GM19238 (cell line): ENCODE results near the gene GGACT.
"Not testable (repeated sequence)": the region's sequence is repeated elsewhere in the genome, so short reads cannot be mapped to it uniquely, and the experiment has no call there.

Experiments
- DNase-seq: peaks from one replicate; pipeline ENCODE4 v3.0.0; 2011; ENCODE audit warnings: low spot score; ENCODE audit not compliant: insufficient read length

Gene GGACT

DNA sequence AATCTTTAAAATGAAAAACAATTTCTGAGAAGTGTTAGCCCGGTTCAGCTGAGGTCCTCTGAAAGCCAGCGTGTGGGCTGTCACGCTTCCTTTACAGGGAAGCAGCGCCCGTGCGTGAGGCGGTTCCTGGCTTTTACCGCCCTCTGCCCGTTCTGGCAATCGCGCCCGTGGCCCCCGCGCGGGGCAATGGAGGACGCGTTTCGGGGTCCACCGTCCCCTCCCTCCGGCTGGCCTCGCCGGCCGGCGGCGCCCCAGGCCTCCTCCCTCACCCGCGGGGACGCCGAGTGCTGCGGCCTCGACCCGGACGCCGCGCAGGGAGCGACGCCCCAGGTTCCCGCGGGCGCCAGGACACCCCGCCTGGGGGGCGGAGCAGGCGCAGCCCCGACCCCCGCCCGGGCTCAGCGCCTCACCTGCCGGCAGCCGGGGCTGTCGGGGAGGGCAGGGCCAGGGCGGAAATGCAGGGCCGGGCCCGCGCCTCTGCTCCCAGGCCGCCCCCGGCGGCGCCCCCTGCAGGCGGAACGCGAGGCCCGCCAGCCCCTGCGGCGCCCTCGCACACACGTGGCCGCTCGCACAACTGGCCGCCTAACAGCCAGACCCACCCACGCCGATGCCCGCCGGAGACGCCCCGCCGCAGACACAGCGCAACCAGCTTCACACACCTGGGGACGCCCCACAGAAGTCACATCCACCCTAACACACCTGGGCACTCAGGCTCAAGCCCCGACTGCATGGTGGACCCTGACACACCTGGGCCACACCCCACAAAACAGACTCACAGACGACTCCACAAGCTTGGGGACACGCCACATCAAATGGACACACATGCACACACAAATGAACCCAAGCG is at the start of gene GGACT:
TSS of gene GGACT (minus strand) at position 459 of the 847 bp plus-strand sequence. CDS start 56,198 bp downstream, outside the sequence.
- peak; percentile 86 for DNase-seq

DNA sequence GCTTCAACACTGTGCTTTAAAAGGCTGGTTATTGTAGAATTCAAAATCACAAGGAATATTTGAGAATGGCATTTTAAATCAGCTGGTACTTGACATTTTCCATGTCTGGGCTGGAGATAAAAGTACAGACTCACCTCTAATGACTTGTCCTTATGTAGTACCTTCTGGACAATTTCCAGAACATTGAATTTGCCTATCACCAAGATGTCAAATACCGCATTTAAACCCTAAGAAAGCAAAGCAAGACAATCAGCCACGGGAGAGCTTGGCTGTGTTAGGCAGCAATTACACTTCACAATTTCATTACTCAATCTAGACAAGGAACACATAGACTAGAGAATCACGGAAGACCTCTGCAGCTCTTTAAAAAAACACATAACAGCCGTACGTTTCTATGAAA is 49.2 kb upstream of the GGACT start:
- DNase-seq, result no peak

GRCh38 chr13:100637380-100637779 is 48.8 kb upstream of the GGACT start:
- no peak for DNase-seq

- DNase-seq, result no peak
Observed at GRCh38 chr13:100636441-100636840, 47.9 kb upstream of the GGACT start.

- DNase-seq, result no peak
Observed at GRCh38 chr13:100636004-100636403, 47.4 kb upstream of the GGACT start.

DNA sequence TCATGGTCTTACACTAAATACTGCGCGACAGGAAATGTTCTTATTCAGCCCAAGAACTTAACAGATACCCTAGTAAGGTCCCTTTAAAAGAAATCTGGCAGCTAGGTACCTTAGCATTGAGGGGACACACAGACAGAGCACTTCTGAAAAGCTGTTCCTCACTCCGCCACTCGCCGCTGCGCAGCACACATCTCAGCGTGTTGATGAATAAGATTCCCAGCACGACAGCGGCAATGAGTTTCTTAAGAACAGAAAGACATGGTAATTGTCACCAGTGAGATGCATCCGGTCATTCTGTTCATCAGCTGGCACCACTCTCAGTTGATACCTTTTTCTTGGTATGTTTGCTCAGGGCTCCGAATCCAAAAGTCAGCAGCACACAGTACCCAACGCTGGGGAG is 46.1 kb upstream of the GGACT start:
- DNase-seq, result no peak

DNA sequence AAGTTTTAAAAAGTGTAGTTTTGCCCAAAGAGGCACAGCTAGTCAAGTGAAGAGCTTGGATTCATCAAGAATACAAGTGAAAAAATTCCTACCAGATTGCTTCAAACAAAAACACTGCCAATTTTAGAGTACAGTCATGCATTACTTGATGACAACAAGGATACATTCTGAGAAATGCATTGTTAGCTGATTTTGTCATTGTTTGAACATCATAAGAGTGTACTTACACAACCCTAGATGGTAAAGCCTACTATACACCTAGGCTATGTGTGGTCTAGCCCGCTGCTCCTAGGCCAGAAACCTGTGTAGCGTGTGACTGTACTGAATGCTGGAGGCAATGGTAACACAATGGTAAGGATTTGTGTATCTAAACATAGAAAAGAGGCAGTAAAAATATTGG is 44.9 kb upstream of the GGACT start:
- no peak for DNase-seq

DNA sequence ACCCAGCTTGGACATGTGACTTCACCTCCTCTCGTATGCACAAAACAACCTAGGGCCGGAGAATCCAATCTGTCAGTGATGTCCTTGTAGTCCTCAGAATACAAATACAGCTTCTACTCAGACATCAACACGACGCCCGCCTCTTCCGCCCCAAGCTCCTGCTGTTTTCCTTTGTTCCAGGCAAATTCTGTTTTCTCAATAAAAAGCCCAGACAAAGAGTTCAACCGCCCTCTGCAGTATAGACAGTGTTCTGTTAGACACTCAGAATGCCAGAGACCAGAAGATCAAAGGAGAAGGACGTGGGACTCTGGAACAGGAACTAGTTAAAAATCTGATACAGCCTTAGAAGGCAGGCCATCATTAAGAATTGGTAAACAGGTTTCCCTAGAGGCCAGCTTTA is 42.0 kb upstream of the GGACT start:
- no peak for DNase-seq

DNA sequence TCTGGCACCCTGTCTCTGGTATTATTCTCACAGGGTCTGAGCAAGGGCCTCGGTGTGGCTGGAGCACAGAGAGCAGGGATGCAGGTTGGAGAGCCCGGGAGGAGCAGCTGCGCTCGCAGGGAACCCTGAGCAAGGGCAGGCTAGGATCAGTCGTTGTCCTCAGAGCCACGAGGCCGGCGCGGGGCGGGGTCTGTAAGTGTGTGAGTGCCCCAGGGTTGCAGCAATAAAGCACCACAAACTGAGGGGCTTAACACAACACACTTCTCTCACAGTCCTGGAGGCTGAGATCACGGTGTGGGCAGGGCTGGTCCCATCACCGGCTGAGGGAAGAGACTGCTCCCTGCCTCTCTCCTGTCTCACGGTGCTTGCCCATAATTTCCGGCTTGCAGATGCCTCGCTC is 38.5 kb upstream of the GGACT start:
- no peak for DNase-seq

GRCh38 chr13:100625447-100625846 is 36.9 kb upstream of the GGACT start:
- DNase-seq, result no peak

- no peak for DNase-seq
Observed at GRCh38 chr13:100620792-100621191, 32.2 kb upstream of the GGACT start.

- DNase-seq, result no peak
Observed at GRCh38 chr13:100619940-100620339, 31.4 kb upstream of the GGACT start.

DNA sequence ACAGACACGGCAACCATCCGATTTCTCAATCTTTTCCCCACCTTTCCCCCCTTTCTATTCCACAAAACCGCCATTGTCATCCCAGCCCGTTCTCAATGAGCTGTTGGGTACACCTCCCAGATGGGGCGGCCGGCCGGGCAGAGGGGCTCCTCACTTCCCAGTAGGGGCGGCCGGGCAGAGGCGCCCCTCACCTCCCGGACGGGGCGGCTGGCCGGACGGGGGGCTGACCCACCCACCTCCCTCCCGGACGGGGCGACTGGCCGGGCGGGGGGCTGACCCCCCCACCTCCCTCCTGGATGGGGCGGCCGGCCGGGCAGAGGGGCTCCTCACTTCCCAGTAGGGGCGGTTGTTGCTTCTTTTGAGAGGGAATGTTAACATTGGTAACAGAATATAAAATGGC is 30.3 kb upstream of the GGACT start:
- not testable (repeated sequence) for DNase-seq

- no peak for DNase-seq
Observed at GRCh38 chr13:100613031-100613430, 24.4 kb upstream of the GGACT start.

DNA sequence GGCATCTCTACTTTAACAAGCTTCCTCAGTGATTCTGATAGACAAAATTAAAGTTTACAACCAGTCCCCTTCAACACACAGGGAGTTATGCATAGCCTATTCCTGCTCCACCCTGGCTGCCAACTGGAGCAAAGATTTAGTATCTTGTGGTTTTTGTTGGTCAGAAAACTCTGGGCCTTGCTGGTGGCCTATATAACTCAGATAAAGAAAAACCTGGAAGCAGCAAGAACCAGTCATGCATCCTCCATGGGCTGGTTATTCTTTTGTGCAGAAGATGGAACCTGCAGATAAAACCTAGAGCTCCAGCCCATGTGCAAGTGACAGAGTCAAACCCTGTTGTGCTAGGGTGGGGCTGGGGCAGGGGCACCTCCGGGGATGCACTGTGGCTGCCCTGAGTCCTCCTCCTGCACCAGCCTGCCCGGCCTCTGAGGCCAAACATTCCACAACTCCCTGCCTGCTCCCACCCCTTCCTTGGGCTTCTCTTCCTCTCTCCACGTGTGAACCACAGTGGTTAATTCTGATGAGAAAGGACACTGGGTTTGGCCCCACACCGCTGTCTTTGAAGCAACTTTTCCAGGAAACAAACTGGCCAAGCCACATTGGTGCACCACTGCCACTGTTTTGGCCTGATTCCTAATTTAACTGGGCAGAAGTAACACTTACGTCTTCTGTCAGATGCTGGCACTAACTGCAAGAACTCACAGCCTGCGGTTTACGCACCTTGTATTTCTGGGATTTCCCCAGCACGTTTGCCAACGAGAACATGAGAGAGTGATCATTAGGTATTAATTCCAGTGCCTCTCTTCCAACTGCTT is 23.3 kb upstream of the GGACT start:
- DNase-seq, result no peak

DNA sequence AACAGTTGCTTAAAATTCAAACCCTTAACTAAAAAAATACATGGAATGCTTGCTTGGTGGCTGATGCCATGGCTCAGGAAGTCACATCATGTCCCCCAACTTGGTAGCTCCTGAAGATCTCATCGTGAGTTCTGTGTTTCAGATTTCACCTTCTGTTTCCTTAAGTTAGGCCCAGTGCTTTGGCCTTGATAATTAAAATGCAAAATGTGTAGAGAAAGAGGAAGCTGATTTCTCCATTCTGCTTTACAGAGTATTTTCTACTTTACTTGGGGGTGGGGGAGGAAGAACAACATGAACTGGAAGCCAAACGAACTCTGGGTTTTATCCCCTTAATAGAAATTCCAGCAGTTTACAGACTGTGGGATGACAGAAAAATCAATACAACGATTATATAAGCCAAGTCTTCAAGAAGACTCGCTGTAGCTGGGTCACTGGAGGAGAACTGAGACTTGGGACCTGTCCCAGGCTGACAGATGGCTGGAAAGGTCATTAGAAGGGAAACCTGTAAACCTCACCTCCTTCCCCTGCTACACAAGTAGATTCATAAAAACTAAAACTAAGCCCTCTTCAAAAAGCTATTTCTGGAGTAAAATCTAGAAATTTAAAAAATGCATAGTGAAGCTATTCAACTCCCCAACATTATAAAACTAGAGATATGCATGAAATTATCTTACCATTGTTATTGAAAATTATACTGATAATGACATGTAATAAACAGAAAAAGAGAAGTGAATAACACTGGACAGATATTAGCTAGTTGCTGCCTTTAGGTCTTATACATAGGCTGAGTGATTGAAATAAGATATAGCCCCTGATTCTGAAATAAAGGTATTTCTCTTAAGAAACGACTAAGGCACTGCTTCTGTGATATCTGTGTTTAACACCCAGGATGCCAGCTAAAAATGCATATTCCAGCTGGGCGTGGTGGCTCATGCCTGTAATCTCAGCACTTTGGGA is 22.1 kb upstream of the GGACT start:
- no peak for DNase-seq

- peak; percentile 45 for DNase-seq
Observed at GRCh38 chr13:100608906-100609305, 20.3 kb upstream of the GGACT start.

DNA sequence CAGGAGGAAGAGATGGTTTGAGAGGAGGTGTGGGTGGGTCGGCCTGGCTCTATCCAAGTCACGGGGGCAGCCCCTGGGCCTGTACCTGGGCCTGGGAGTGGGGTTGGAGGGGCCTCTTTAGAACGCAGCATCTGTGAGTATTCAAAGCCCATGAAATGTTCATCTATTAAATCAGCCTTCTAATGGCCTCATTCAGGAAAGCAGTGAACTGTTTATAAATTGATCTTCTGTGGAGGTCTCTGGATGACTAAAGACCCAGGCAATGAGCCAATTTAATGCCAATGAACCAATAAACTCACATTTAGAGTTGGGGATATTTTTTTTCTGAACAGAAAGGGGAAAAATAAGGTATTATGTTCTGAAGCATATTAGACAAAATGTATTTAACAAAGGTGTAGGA is 19.9 kb upstream of the GGACT start:
- no peak for DNase-seq

- DNase-seq, result no peak
Observed at GRCh38 chr13:100604918-100605710, 16.5 kb upstream of the GGACT start.

GRCh38 chr13:100602493-100603111 is 14.0 kb upstream of the GGACT start:
- DNase-seq, result no peak
